ENCODE results near the gene METTL26. TPM values are rescaled to one million over a fixed set of nuclear protein-coding genes. Genes with fewer than 3 reads are reported as not detected.

METTL26 gene
- total and polyA plus RNA-seq, 2 of the 4 experiments (the other 2 are of a cell fraction), result 46.8 to 128 TPM

DNA sequence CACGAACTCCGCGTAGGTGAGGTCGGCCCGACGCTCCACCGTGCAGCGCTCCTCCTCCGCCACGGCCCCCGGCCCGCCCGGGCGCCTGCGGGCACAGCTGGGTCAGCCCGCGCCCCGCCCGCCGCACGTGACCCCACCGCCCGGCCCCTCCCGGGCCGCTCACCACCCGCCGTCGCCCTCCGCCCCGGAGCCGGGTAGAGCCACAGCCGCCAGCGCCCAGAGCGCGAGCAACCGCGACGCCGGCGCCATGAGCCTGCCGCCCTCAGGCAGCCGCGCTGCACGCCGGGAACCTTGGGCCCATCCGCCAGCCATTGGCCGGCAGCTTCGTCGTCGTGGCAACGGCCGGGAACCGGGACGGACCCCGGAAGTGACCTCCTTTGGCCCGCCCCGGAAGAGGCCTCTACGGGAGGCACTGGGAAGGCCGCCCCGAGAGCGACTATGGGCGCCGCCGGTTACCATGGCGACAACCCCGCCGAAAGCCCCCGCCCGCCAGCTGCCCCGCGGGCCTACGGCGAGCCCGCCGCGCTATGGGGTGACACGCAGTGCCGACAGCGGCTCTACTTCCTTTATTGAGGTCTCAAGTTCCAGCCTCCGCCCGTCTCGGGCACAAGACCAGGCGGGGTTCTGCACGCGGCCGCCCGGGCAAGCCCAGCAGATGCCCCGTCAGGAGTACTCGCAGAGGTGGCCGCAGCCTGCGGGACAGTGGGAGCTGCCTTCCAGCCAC is 48.1 kb upstream of the METTL26 start, which contains the start of gene JMJD8:
JMJD8 (minus strand) TSS at position 264 of the 724 bp plus-strand sequence; CDS start at position 249, 15 bp downstream.
- in situ Hi-C loops (cut with MboI; ENCODE audit: low sequenced_read_pairs) (no loop called here), dilution Hi-C loops (cut with HindIII; ENCODE audit: low sequenced_read_pairs, unreplicated experiment) (no loop called here), intact Hi-C loops (cut with micrococcal nuclease) (no loop called here)
- Histone ChIP-seq H2BK120ac (ENCODE audit: low read depth, low read length) (no peak within 1 kb of the TSS), H3K9ac (ENCODE audit: low read depth, low read length) (peak within 1 kb of the TSS; percentile 72), H4K91ac (ENCODE audit: insufficient read depth, low read depth, low read length) (peak within 1 kb of the TSS; percentile 62; the same call in 1 of the 2 replicates), H3K4ac (ENCODE audit: low read depth, low read length) (peak within 1 kb of the TSS; percentile 63), H3K18ac (ENCODE audit: low read depth, low read length) (no peak within 1 kb of the TSS), H3K23ac (ENCODE audit: low read depth, low read length) (no peak within 1 kb of the TSS), H3K36me3 (ENCODE audit: control insufficient read depth, insufficient read depth, low read length) (peaks cover 41% of the 10 kb centered on the region), H3K56ac (ENCODE audit: extremely low read depth, insufficient read depth, low read length) (no peak within 1 kb of the TSS), H4K8ac (ENCODE audit: low read depth in 2 of 2, low read length in 2 of 2) (peak within 1 kb of the TSS; percentile 80 to 94), H4K5ac (ENCODE audit: low read depth, low read length) (peak within 1 kb of the TSS; percentile 32), H2AK9ac (replicated peaks; ENCODE audit: low read depth, low read length, poor library complexity) (peak within 1 kb of the TSS; percentile 93), H3K4me1 (ENCODE audit: control insufficient read depth, insufficient read depth, low read length) (peaks cover 24% of the 10 kb centered on the region), H3K4me3 (ENCODE audit: insufficient read depth, low read depth, low read length) (peak within 1 kb of the TSS; percentile 81), H3K79me1 (ENCODE audit: low read depth in 1 of 2, low read length in 2 of 2) (peaks cover 13 to 56% of the 10 kb centered on the region in 2 experiments), H4K20me1 (ENCODE audit: insufficient read depth, low read length) (peaks cover 34% of the 10 kb centered on the region), H3K4me2 (ENCODE audit: low read depth, low read length) (peak within 1 kb of the TSS; percentile 85), H3K14ac (replicated peaks; ENCODE audit: low read depth, low read length) (no peak within 1 kb of the TSS), H3K27ac (ENCODE audit: insufficient read depth, low read length) (peak within 1 kb of the TSS; percentile 54), H3K27me3 (ENCODE audit: control insufficient read depth, insufficient read depth, low read length) (no peaks in the 10 kb centered on the region), H3K9me1 (ENCODE audit: insufficient read depth, low read length) (peaks cover 12% of the 10 kb centered on the region), H2BK20ac (ENCODE audit: low read depth, low read length) (no peak within 1 kb of the TSS), H2AFZ (replicated peaks; ENCODE audit: low read length, poor library complexity) (peak within 1 kb of the TSS; percentile 87), H2BK15ac (ENCODE audit: low read depth, low read length) (no peak within 1 kb of the TSS), H2AK5ac (ENCODE audit: low read depth, low read length) (peak within 1 kb of the TSS; percentile 87), H2BK5ac (ENCODE audit: low read depth, low read length, poor library complexity, severe bottlenecking) (peak within 1 kb of the TSS; percentile 29), H3K9me3 (ENCODE audit: control insufficient read depth, insufficient read depth, low read length) (no peaks in the 10 kb centered on the region)
- CTCF ChIA-PET, result no interaction called here
- ATAC-seq (ENCODE audit: low read depth) (peak; percentile 42), DNase-seq (peak; percentile 92)
- BruUV-seq (replicated peaks), result no TSS peak
- POLR2A ChIA-PET (ENCODE audit: unreplicated experiment), result no interaction called here
- WGBS, 2 experiments (ENCODE audit: extremely low coverage in 2 of 2, insufficient read length in 1 of 2), result 6% methylated on average over 89 of the region's 91 CpGs; no CpG with 5 or more reads in 1 of the 2 experiments
- TF ChIP-seq, protein P1, sequence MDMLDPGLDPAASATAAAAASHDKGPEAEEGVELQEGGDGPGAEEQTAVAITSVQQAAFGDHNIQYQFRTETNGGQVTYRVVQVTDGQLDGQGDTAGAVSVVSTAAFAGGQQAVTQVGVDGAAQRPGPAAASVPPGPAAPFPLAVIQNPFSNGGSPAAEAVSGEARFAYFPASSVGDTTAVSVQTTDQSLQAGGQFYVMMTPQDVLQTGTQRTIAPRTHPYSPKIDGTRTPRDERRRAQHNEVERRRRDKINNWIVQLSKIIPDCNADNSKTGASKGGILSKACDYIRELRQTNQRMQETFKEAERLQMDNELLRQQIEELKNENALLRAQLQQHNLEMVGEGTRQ (IDR thresholded peaks at IDR 0.05; ENCODE audit: low read depth, low read length), result peak; percentile 61
- TF ChIP-seq NFE2L2 (IDR thresholded peaks at IDR 0.05; ENCODE audit: low read depth, low read length), result no peak
- no peak for TF ChIP-seq MAFK (IDR thresholded peaks at IDR 0.05; ENCODE audit: low read depth, low read length)
- TF ChIP-seq MAZ (IDR thresholded peaks at IDR 0.05; ENCODE audit: borderline replicate concordance, low read depth, low read length), result peak; percentile 14; the same call in 1 of the 2 replicates
- no peak for TF ChIP-seq CHD1 (IDR thresholded peaks at IDR 0.05; ENCODE audit: low read depth, low read length)
- TF ChIP-seq RAD21 (IDR thresholded peaks at IDR 0.05; ENCODE audit: low read length), result no peak
- TF ChIP-seq BHLHE40 (IDR thresholded peaks at IDR 0.05; ENCODE audit: low read depth, low read length), result peak; percentile 42; the same call in 1 of the 2 replicates
- peak; percentile 88; the same call in 1 of the 2 replicates for TF ChIP-seq MXI1 (IDR thresholded peaks at IDR 0.05; ENCODE audit: borderline replicate concordance, low read depth, low read length)

All from IMR-90 (cell line).